HEK293 (cell line): Measurements from ENCODE around the gene LBHD1.
A peak's percentile ranks its signal among the peaks of the same experiment; 100 is the strongest.

Experiments used
- CTCF ChIA-PET: fragments of 350-600 bp; formaldehyde crosslinking; extraction: SDS; loops from one replicate; lab custom pipeline; 2021; ENCODE audit warnings: antibody characterized with exemption; lab: Yijun Ruan, JAX
- POLR2A ChIA-PET: fragments of 300-600 bp; formaldehyde crosslinking; extraction: SDS; loops from one replicate; lab custom pipeline; 2020; ENCODE audit warnings: antibody characterized with exemption, inconsistent platforms; lab: Yijun Ruan, JAX
- H3K27ac ChIP-seq: fragments of 200-500 bp; sonication (Bioruptor generic); 2 replicates; pipeline ENCODE4 v1.5.1; 2014; ENCODE audit warnings: low read depth, low read length, control low read depth, inconsistent platforms; ENCODE audit errors: extremely low read depth
- H3K36me3 ChIP-seq, 2 experiments: fragments of 200-500 bp in 1 of 2; sonication (Bioruptor generic) in 1 of 2; 1 replicate in 1 of 2; 2 replicates in 1 of 2; pipeline ENCODE4 v1.5.1; 2014 to 2017; ENCODE audit warnings: inconsistent platforms in 2 of 2, low read length in 2 of 2; ENCODE audit not compliant: control insufficient read depth in 2 of 2, insufficient read depth in 1 of 2
- H3K4me1 ChIP-seq: fragments of 200-500 bp; sonication (Bioruptor generic); 2 replicates; pipeline ENCODE4 v1.5.1; 2014; ENCODE audit warnings: mild to moderate bottlenecking, low read length, inconsistent platforms; ENCODE audit not compliant: control insufficient read depth, insufficient read depth
- H3K4me3 ChIP-seq: 2 replicates; pipeline ENCODE4 v1.5.1; 2011; ENCODE audit warnings: low read depth, mild to moderate bottlenecking, control low read depth, low read length, moderate library complexity
- H3K9me3 ChIP-seq: fragments of 200-500 bp; sonication (Bioruptor generic); 2 replicates; pipeline ENCODE4 v1.5.1; 2014; ENCODE audit warnings: low read depth, low read length, inconsistent platforms; ENCODE audit not compliant: control insufficient read depth, insufficient read depth
- BCL11A ChIP-seq: fragments of 450-650 bp; formaldehyde crosslinking; IDR thresholded peaks from 2 replicates; pipeline ENCODE4 v1.5.1; 2016; ENCODE audit warnings: low read depth, missing biosample characterization, missing genetic modification characterization
- INSM2 ChIP-seq: fragments of 450-650 bp; formaldehyde crosslinking; IDR thresholded peaks from 2 replicates; pipeline ENCODE4 v1.5.1; 2016; ENCODE audit warnings: missing biosample characterization, missing genetic modification characterization
- MYNN ChIP-seq: fragments of 450-650 bp; formaldehyde crosslinking; IDR thresholded peaks from 2 replicates; pipeline ENCODE4 v1.5.1; 2016; ENCODE audit warnings: missing biosample characterization, missing genetic modification characterization, borderline replicate concordance
- PATZ1 ChIP-seq: fragments of 450-650 bp; formaldehyde crosslinking; IDR thresholded peaks from 2 replicates; pipeline ENCODE4 v1.5.1; 2016; ENCODE audit warnings: missing biosample characterization, missing genetic modification characterization
- PRDM4 ChIP-seq: fragments of 450-650 bp; formaldehyde crosslinking; IDR thresholded peaks from 2 replicates; pipeline ENCODE4 v1.5.1; 2017; ENCODE audit warnings: missing biosample characterization, missing genetic modification characterization
- SP2 ChIP-seq: fragments of 450-650 bp; formaldehyde crosslinking; IDR thresholded peaks from 2 replicates; pipeline ENCODE4 v1.5.1; 2016; ENCODE audit warnings: missing biosample characterization, missing genetic modification characterization
- TSHZ1 ChIP-seq: fragments of 450-650 bp; formaldehyde crosslinking; IDR thresholded peaks from 2 replicates; pipeline ENCODE4 v1.5.1; 2016; ENCODE audit warnings: missing biosample characterization, missing genetic modification characterization, borderline replicate concordance
- ZBTB10 ChIP-seq: fragments of 450-650 bp; formaldehyde crosslinking; IDR thresholded peaks from 2 replicates; pipeline ENCODE4 v1.5.1; 2016; ENCODE audit warnings: missing biosample characterization, missing genetic modification characterization
- ZBTB26 ChIP-seq: fragments of 450-650 bp; formaldehyde crosslinking; optimal IDR thresholded peaks from 2 replicates; pipeline ENCODE3; 2016; ENCODE audit warnings: missing biosample characterization, mild to moderate bottlenecking, missing genetic modification characterization
- ZNF16 ChIP-seq: fragments of 450-650 bp; formaldehyde crosslinking; IDR thresholded peaks from 2 replicates; pipeline ENCODE4 v1.5.1; 2016; ENCODE audit warnings: low read depth, missing biosample characterization, missing genetic modification characterization
- ZNF214 ChIP-seq: fragments of 450-650 bp; formaldehyde crosslinking; IDR thresholded peaks from 2 replicates; pipeline ENCODE4 v1.5.1; 2017; ENCODE audit warnings: missing biosample characterization, mild to moderate bottlenecking, missing genetic modification characterization, borderline replicate concordance
- ZNF221 ChIP-seq: fragments of 450-650 bp; formaldehyde crosslinking; IDR thresholded peaks from 2 replicates; pipeline ENCODE4 v1.5.1; 2017; ENCODE audit warnings: missing biosample characterization, missing genetic modification characterization, borderline replicate concordance
- ZNF292 ChIP-seq: fragments of 450-650 bp; formaldehyde crosslinking; IDR thresholded peaks from 2 replicates; pipeline ENCODE4 v1.5.1; 2016; ENCODE audit warnings: low read depth, missing biosample characterization, missing genetic modification characterization, borderline replicate concordance
- ZNF354C ChIP-seq: fragments of 450-650 bp; formaldehyde crosslinking; IDR thresholded peaks from 2 replicates; pipeline ENCODE4 v1.5.1; 2016; ENCODE audit warnings: missing biosample characterization, missing genetic modification characterization, low read depth, borderline replicate concordance
- ZNF362 ChIP-seq: fragments of 450-650 bp; formaldehyde crosslinking; IDR thresholded peaks from 2 replicates; pipeline ENCODE4 v1.5.1; 2016; ENCODE audit warnings: missing biosample characterization, missing genetic modification characterization
- ZNF473 ChIP-seq: fragments of 450-650 bp; formaldehyde crosslinking; IDR thresholded peaks from 2 replicates; pipeline ENCODE4 v1.5.1; 2017; ENCODE audit warnings: missing biosample characterization, missing genetic modification characterization
- ZNF621 ChIP-seq: fragments of 450-650 bp; formaldehyde crosslinking; IDR thresholded peaks from 2 replicates; pipeline ENCODE4 v1.5.1; 2017; ENCODE audit warnings: missing biosample characterization, missing genetic modification characterization
- ZNF658 ChIP-seq: fragments of 450-650 bp; formaldehyde crosslinking; IDR thresholded peaks from 2 replicates; pipeline ENCODE4; 2016; ENCODE audit warnings: missing biosample characterization, missing genetic modification characterization
- ZNF707 ChIP-seq: fragments of 450-650 bp; formaldehyde crosslinking; IDR thresholded peaks from 2 replicates; pipeline ENCODE4 v1.5.1; 2016; ENCODE audit warnings: missing biosample characterization, missing genetic modification characterization

The LBHD1 gene

GRCh38 chr11:62621567-62622470, 50.2 kb downstream of the LBHD1 start, which contains the start of gene B3GAT3:
TSS of gene B3GAT3 (minus strand) at chr11:62621986. CDS start at chr11:62621947, 39 bp downstream.
- CTCF ChIA-PET = interaction anchor here (0.6 to 2.5 kb wide), 7 partner anchors 11 to 249 kb away, joined by 3 to 18 read pairs (median 3); no protein-coding TSS in a partner anchor
- peaks cover 4 to 36% of the 10 kb centered on the region in 2 experiments for H3K36me3 ChIP-seq
- peak within 1 kb of the TSS; percentile 71 for H3K4me3 ChIP-seq
- POLR2A ChIA-PET = interaction anchor here (0.6 to 6.0 kb wide), 28 partner anchors 9 to 234 kb away, joined by 3 to 109 read pairs (median 5); partner anchors contain the start of genes C11orf98, CSKMT, EEF1G and EML3
- no peaks in the 10 kb centered on the region for H3K4me1 ChIP-seq
- H3K27ac ChIP-seq = peak within 1 kb of the TSS; percentile 80
- no peaks in the 10 kb centered on the region for H3K9me3 ChIP-seq
- no peak for TF ChIP-seq ZNF16 (tag by site-specific recombination)
- no peak for TF ChIP-seq ZNF214 (tag by site-specific recombination)
- no peak for TF ChIP-seq ZNF292 (tag by site-specific recombination)
- no peak; the same call in none of the 2 replicates for TF ChIP-seq PRDM4 (tag by site-specific recombination)
- no peak for TF ChIP-seq ZNF707
- no peak for TF ChIP-seq MYNN
- peak; percentile 89 for TF ChIP-seq BCL11A (tag by site-specific recombination)
- 0 out of 2 replicates have a peak, but pooled peaks have one; percentile 37 for TF ChIP-seq INSM2
- no peak for TF ChIP-seq ZNF621 (tag by site-specific recombination)
- TF ChIP-seq SP2 (tag by site-specific recombination) = peak; percentile 96
- TF ChIP-seq ZBTB10 (tag by site-specific recombination) = 0 out of 2 replicates have a peak, but pooled peaks have one; percentile 38
- TF ChIP-seq ZNF658 = no peak
- TF ChIP-seq PATZ1 (tag by site-specific recombination) = peak; percentile 76
- TF ChIP-seq ZNF354C = no peak
- peak; percentile 87 for TF ChIP-seq ZBTB26 (tag by site-specific recombination)
- TF ChIP-seq ZNF221 = no peak
- no peak for TF ChIP-seq ZNF362 (tag by site-specific recombination)
- TF ChIP-seq ZNF473 (tag by site-specific recombination) = no peak
- TF ChIP-seq TSHZ1 (tag by site-specific recombination) = no peak
